Testis (tissue), 2 donors: ENCODE results near the gene AGBL1.

Source experiments
- POLR2A ChIP-seq: fragments of 450-650 bp; IDR thresholded peaks from one replicate; pipeline ENCODE4 v1.6.1; 2017; ENCODE audit warnings: antibody characterized with exemption, mild to moderate bottlenecking, moderate library complexity
- TF ChIP-seq, protein P1 (sequence below), 3 experiments: fragments of 450-650 bp in 2 of 3; fragments of 200-600 bp in 1 of 3; sonication (generic) in 1 of 3; IDR thresholded peaks; one replicate each; pipeline ENCODE4 v1.5.1; 2016 to 2019; ENCODE audit warnings: antibody characterized with exemption in 3 of 3, mild to moderate bottlenecking in 2 of 3, moderate library complexity in 1 of 3

DNA sequence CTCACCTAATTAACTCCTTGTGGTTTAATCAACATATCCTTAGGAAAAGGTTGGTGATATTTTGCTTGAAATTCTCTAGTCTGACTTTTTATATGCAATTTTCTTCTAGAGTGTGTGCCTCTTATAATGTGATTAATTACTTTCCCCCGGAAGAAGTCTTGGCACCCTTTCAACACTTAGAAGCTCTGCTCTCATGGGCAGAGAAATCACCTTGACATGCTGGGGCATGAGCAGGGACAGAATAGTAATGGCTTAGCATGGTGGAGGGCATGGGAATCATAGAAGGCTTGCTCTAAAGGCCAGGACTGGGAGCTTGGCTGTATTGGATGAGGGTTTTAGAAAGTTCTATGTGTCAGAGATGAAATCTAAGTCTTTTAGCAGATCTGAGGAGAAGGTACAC is 293.5 kb downstream of the AGBL1 start:
- TF ChIP-seq, protein P1, sequence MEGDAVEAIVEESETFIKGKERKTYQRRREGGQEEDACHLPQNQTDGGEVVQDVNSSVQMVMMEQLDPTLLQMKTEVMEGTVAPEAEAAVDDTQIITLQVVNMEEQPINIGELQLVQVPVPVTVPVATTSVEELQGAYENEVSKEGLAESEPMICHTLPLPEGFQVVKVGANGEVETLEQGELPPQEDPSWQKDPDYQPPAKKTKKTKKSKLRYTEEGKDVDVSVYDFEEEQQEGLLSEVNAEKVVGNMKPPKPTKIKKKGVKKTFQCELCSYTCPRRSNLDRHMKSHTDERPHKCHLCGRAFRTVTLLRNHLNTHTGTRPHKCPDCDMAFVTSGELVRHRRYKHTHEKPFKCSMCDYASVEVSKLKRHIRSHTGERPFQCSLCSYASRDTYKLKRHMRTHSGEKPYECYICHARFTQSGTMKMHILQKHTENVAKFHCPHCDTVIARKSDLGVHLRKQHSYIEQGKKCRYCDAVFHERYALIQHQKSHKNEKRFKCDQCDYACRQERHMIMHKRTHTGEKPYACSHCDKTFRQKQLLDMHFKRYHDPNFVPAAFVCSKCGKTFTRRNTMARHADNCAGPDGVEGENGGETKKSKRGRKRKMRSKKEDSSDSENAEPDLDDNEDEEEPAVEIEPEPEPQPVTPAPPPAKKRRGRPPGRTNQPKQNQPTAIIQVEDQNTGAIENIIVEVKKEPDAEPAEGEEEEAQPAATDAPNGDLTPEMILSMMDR (IDR thresholded peaks at IDR 0.05) = no peak
- no peak for TF ChIP-seq POLR2A
